Activated T-helper 17 cell treated with anti-CD3 and anti-CD28 coated beads, Interleukin-2, amount 50 U/mL, for 72 hours (primary cell): ENCODE results near the gene CCDC74A. TPM values are rescaled to one million over a fixed set of nuclear protein-coding genes. Genes with fewer than 3 reads are reported as not detected.
A peak's percentile ranks its signal among the peaks of the same experiment; 100 is the strongest.
"Not testable (repeated sequence)": the region's sequence is repeated elsewhere in the genome, so short reads cannot be mapped to it uniquely, and the experiment has no call there.

Experiments used
- ATAC-seq: fragments of 150-1000 bp; cut with Tn5 transposase; replicated peaks from 2 replicates; pipeline ENCODE4 v1.10.0; 2021; ENCODE audit warnings: mild to moderate bottlenecking, moderate library complexity
- H3K27ac Mint-ChIP-seq: one replicate; pipeline ENCODE4 v1.8.0; 2022; ENCODE audit warnings: mixed read lengths
- H3K27me3 Mint-ChIP-seq: one replicate; pipeline ENCODE4 v1.8.0; 2022; ENCODE audit warnings: mixed read lengths
- H3K36me3 Mint-ChIP-seq: one replicate; pipeline ENCODE4 v1.8.0; 2022; ENCODE audit warnings: low read depth, mild to moderate bottlenecking, mixed read lengths
- H3K4me1 Mint-ChIP-seq: one replicate; pipeline ENCODE4 v1.8.0; 2022; ENCODE audit warnings: mixed read lengths
- H3K4me3 Mint-ChIP-seq: one replicate; pipeline ENCODE4 v1.8.0; 2022; ENCODE audit warnings: mild to moderate bottlenecking, mixed read lengths
- H3K9me3 Mint-ChIP-seq: one replicate; pipeline ENCODE4 v1.8.0; 2022; ENCODE audit warnings: mixed read lengths
- total RNA-seq, 2 donors: library from RNA; stranded (reverse); gene quantifications; one replicate each; pipeline ENCODE4 v1.2.3, GENCODE V29; 2022

The CCDC74A gene
- total RNA-seq, 2 donors from 2014 or later = 2.7 to 5.9 TPM

GRCh38 chr2:131492015-131492417 is 35.7 kb upstream of the CCDC74A start, which contains the start of gene MZT2A:
Gene MZT2A (minus strand): TSS chr2:131492397. CDS start chr2:131492376, 21 bp downstream.
- H3K27me3 Mint-ChIP-seq, H3K9me3 Mint-ChIP-seq: not testable (repeated sequence)
- Mint-ChIP-seq H3K27ac (peak within 1 kb of the TSS; percentile 94), H3K4me3 (peak within 1 kb of the TSS; percentile 94), H3K4me1 (peaks cover 10% of the 10 kb centered on the region), H3K36me3 (peaks cover 57% of the 10 kb centered on the region)
- ATAC-seq = peak; percentile 5

- H3K9me3 Mint-ChIP-seq = no peaks in the 10 kb centered on the region
- peaks cover 10% of the 10 kb centered on the region for H3K4me1 Mint-ChIP-seq
- ATAC-seq = peak; percentile 80
- peak overlapping the region; percentile 94 for H3K4me3 Mint-ChIP-seq
- H3K27me3 Mint-ChIP-seq = no peaks in the 10 kb centered on the region
- peak overlapping the region; percentile 94 for H3K27ac Mint-ChIP-seq
- H3K36me3 Mint-ChIP-seq = peaks cover 61% of the 10 kb centered on the region
Measured at GRCh38 chr2:131492418-131493198, 35.1 kb upstream of the CCDC74A start.

GRCh38 chr2:131493199-131493968 is 34.3 kb upstream of the CCDC74A start:
- Mint-ChIP-seq H3K4me3 (peak overlapping the region; percentile 94), H3K4me1 (peaks cover 16% of the 10 kb centered on the region), H3K27ac (peak overlapping the region; percentile 94), H3K27me3 (no peaks in the 10 kb centered on the region), H3K36me3 (peaks cover 61% of the 10 kb centered on the region), H3K9me3 (no peaks in the 10 kb centered on the region)
- peak; percentile 19 for ATAC-seq

GRCh38 chr2:131495506-131495905 is 32.2 kb upstream of the CCDC74A start:
- Mint-ChIP-seq H3K36me3 (peaks cover 66% of the 10 kb centered on the region), H3K4me1 (peaks cover 18% of the 10 kb centered on the region)
- not testable (repeated sequence) for ATAC-seq

GRCh38 chr2:131498321-131498973 is 29.2 kb upstream of the CCDC74A start:
- peak; percentile 99 for ATAC-seq
- not testable (repeated sequence) for H3K9me3 Mint-ChIP-seq, H3K27me3 Mint-ChIP-seq
- peak overlapping the region; percentile 63 for H3K4me3 Mint-ChIP-seq
- peak overlapping the region; percentile 88 for H3K27ac Mint-ChIP-seq
- peaks cover 77% of the 10 kb centered on the region for H3K36me3 Mint-ChIP-seq
- peaks cover 17% of the 10 kb centered on the region for H3K4me1 Mint-ChIP-seq

More at GRCh38 chr2:131495506-131495905, 32.2 kb upstream of the CCDC74A start:
- Mint-ChIP-seq H3K27ac (peak overlapping the region; percentile 59), H3K4me3 (peak overlapping the region; percentile 94)
- H3K9me3 Mint-ChIP-seq, H3K27me3 Mint-ChIP-seq: not testable (repeated sequence)

- not testable (repeated sequence) for H3K4me3 Mint-ChIP-seq, H3K27me3 Mint-ChIP-seq, H3K9me3 Mint-ChIP-seq, H3K4me1 Mint-ChIP-seq
- Mint-ChIP-seq H3K27ac (peak overlapping the region; percentile 94), H3K36me3 (peaks cover 100% of the 10 kb centered on the region)
- peak; percentile 49 for ATAC-seq
Measured at GRCh38 chr2:131503587-131503986, 24.1 kb upstream of the CCDC74A start.

GRCh38 chr2:131504082-131504750 is 23.5 kb upstream of the CCDC74A start:
- H3K27me3 Mint-ChIP-seq, H3K9me3 Mint-ChIP-seq, H3K4me1 Mint-ChIP-seq: not testable (repeated sequence)
- peak; percentile 97 for ATAC-seq
- Mint-ChIP-seq H3K36me3 (peaks cover 98% of the 10 kb centered on the region), H3K4me3 (peak overlapping the region; percentile 62), H3K27ac (peak overlapping the region; percentile 94)

- Mint-ChIP-seq H3K9me3 (no peaks in the 10 kb centered on the region), H3K27me3 (no peaks in the 10 kb centered on the region), H3K27ac (no peak overlapping the region), H3K4me1 (no peaks in the 10 kb centered on the region), H3K4me3 (no peak overlapping the region), H3K36me3 (peaks cover 83% of the 10 kb centered on the region)
- no peak for ATAC-seq
Measured at GRCh38 chr2:131509615-131510014, 18.1 kb upstream of the CCDC74A start.

GRCh38 chr2:131511291-131511968 is 16.3 kb upstream of the CCDC74A start:
- ATAC-seq, H3K27ac Mint-ChIP-seq, H3K27me3 Mint-ChIP-seq, H3K4me3 Mint-ChIP-seq, H3K4me1 Mint-ChIP-seq, H3K9me3 Mint-ChIP-seq: not testable (repeated sequence)
- H3K36me3 Mint-ChIP-seq = peaks cover 71% of the 10 kb centered on the region

GRCh38 chr2:131511969-131512870 is 15.5 kb upstream of the CCDC74A start:
- H3K9me3 Mint-ChIP-seq, H3K4me3 Mint-ChIP-seq, H3K27me3 Mint-ChIP-seq, H3K4me1 Mint-ChIP-seq, ATAC-seq: not testable (repeated sequence)
- Mint-ChIP-seq H3K36me3 (peaks cover 69% of the 10 kb centered on the region), H3K27ac (peak overlapping the region; percentile 69)

- H3K36me3 Mint-ChIP-seq = peaks cover 66% of the 10 kb centered on the region
- H3K27ac Mint-ChIP-seq, H3K27me3 Mint-ChIP-seq, H3K9me3 Mint-ChIP-seq, H3K4me1 Mint-ChIP-seq, H3K4me3 Mint-ChIP-seq: not testable (repeated sequence)
- ATAC-seq = peak; percentile 45
Measured at GRCh38 chr2:131514408-131515166, 13.1 kb upstream of the CCDC74A start.

- H3K9me3 Mint-ChIP-seq, ATAC-seq, H3K27ac Mint-ChIP-seq, H3K27me3 Mint-ChIP-seq, H3K4me1 Mint-ChIP-seq, H3K4me3 Mint-ChIP-seq: not testable (repeated sequence)
- H3K36me3 Mint-ChIP-seq = peaks cover 63% of the 10 kb centered on the region
Measured at GRCh38 chr2:131515235-131515634, 12.5 kb upstream of the CCDC74A start.
